Upper lobe of left lung (tissue), 6 donors: ENCODE results near the gene EXOC6B. TPM values are rescaled to one million over a fixed set of nuclear protein-coding genes. Genes with fewer than 3 reads are reported as not detected.

ENCODE experiments used
- ATAC-seq, 2 donors: fragments of 200-7000 bp; cut with Tn5 transposase; one replicate each; pipeline ENCODE4 v1.9.1; 2022; ENCODE audit warnings: mild to moderate bottlenecking in 2 of 2, moderate library complexity in 2 of 2; ENCODE audit not compliant: low FRiP score in 2 of 2
- DNase-seq, 2 donors: peaks; one replicate each; pipeline ENCODE4 v3.0.0-alpha.2; 2019 to 2020
- H3K27ac ChIP-seq, 4 donors: fragments of 200-600 bp; sonication (generic); one replicate each; pipeline ENCODE4 v1.5.1; 2016 to 2019
- H3K27me3 ChIP-seq, 4 donors: fragments of 200-600 bp; sonication (generic); one replicate each; pipeline ENCODE4 v1.5.1; 2017 to 2019
- H3K36me3 ChIP-seq, 4 donors: fragments of 200-600 bp; sonication (generic); one replicate each; pipeline ENCODE4 v1.5.1; 2016 to 2019
- H3K4me1 ChIP-seq, 4 donors: fragments of 200-600 bp; sonication (generic); one replicate each; pipeline ENCODE4 v1.5.1; 2018 to 2019
- H3K4me3 ChIP-seq, 4 donors: fragments of 200-600 bp; sonication (generic); one replicate each; pipeline ENCODE4 v1.5.1; 2017 to 2019; ENCODE audit warnings: mild to moderate bottlenecking in 2 of 4, moderate library complexity in 1 of 4
- H3K9me3 ChIP-seq, 4 donors: fragments of 200-600 bp; sonication (generic); one replicate each; pipeline ENCODE4 v1.5.1; 2018 to 2019
- CTCF ChIP-seq, 6 experiments: fragments of 450-650 bp in 4 of 6; fragments of 200-600 bp in 2 of 6; sonication (generic) in 2 of 6; IDR thresholded peaks; one replicate each; pipeline ENCODE4 v1.5.1; 2016 to 2019; ENCODE audit warnings: antibody characterized with exemption in 6 of 6
- EP300 ChIP-seq, 4 donors: sonication (generic); formaldehyde crosslinking; IDR thresholded peaks; one replicate each; pipeline ENCODE4 v1.5.1; 2017; ENCODE audit warnings: antibody characterized with exemption in 4 of 4, control low read depth in 2 of 4
- POLR2A ChIP-seq, 4 donors: fragments of 450-650 bp; IDR thresholded peaks; one replicate each; pipeline ENCODE4 v1.5.1; 2016 to 2017; ENCODE audit warnings: antibody characterized with exemption in 4 of 4, mild to moderate bottlenecking in 2 of 4
- POLR2AphosphoS5 ChIP-seq, 2 donors: sonication (generic); formaldehyde crosslinking; IDR thresholded peaks; one replicate each; pipeline ENCODE4 v1.5.1; 2017; ENCODE audit warnings: antibody characterized with exemption in 2 of 2
- WGBS, 2 donors: methylation state at CpG; one replicate each; pipeline ENCODE4 v1.1.5; 2017 to 2018; 5-methylcytosine and 5-hydroxymethylcytosine counted together
- total RNA-seq, 6 donors: library from RNA; depleted of rRNA in 4 of 6; stranded (reverse); fragments of >200 nt in 4 of 6; gene quantifications; one replicate each; pipeline versions ENCODE4 v1.1.0 to v1.2.1, GENCODE V29; 2016 to 2021
- donor health status: DM: no; HTN: no; CAD: no; lungs with moderate emphysema.
- donor health status: DM: no; HTN: yes; CAD: no; lungs with severe emphysema.

EXOC6B gene
- total RNA-seq, 6 donors from 2014 or later, result 11.0 to 56.6 (median 24.0) TPM

DNA sequence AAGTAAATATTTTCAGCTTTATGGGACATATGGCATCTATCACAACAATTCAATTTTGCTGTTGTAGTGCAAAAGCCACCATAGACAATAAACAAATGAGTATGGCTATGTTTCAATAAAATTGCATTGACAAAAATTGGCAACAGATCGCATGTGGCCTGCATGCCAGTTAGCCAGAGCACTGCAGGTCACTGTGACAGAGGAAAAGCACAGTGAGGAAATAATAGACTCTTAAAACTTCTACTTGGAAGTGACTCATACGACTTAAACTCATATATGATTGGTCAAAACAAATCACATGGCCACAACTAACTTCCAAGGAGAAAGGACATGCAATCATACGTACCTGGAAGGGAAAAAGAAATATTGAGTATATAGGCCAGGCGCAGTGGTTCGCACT, 44.4 kb downstream of the EXOC6B start:
- peaks cover 7 to 15% (median 11%) of the 10 kb centered on the region in 4 donors for H3K4me1 ChIP-seq
- no peaks in the 10 kb centered on the region for H3K9me3 ChIP-seq
- no peak for TF ChIP-seq POLR2A (IDR thresholded peaks at IDR 0.05)
- no peak for TF ChIP-seq POLR2AphosphoS5 (IDR thresholded peaks at IDR 0.05)
- no peak for TF ChIP-seq EP300 (IDR thresholded peaks at IDR 0.05)
- no peak for TF ChIP-seq CTCF (IDR thresholded peaks at IDR 0.05)
- peak overlapping the region in 1 of 4 donors; percentile 6 for H3K27ac ChIP-seq
- no peaks in the 10 kb centered on the region for H3K27me3 ChIP-seq
- DNase-seq (no peak), ATAC-seq (no peak)
- no peaks in the 10 kb centered on the region for H3K36me3 ChIP-seq
- WGBS, 2 donors, result 79 to 80% methylated on average over 5 of the region's 5 CpGs
- no peak overlapping the region for H3K4me3 ChIP-seq

DNA sequence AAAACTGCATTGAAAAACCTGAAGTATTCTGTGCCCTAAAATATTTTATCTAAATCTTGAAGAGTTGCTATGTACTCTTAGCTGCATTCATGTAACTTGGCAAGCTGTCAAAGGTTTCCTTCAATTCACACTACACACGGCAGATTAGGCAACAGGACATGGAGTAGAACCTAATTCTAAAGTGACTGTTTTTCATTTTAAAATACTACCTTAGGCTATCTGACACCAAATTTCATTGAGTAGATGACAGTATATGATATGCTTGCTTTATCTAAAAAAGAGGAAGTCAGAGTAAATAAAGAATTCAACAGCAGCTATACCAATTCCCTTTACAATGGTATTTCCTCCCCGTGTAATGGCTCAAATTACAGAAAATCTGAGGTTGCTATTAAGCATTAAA, 45.4 kb downstream of the EXOC6B start:
- ATAC-seq, result no peak
- peaks cover 7 to 15% (median 11%) of the 10 kb centered on the region in 4 donors for H3K4me1 ChIP-seq
- H3K27me3 ChIP-seq, result no peaks in the 10 kb centered on the region
- H3K4me3 ChIP-seq, result no peak overlapping the region
- TF ChIP-seq POLR2AphosphoS5 (IDR thresholded peaks at IDR 0.05) (no peak), CTCF (IDR thresholded peaks at IDR 0.05) (no peak), EP300 (IDR thresholded peaks at IDR 0.05) (no peak), POLR2A (IDR thresholded peaks at IDR 0.05) (no peak)
- no peaks in the 10 kb centered on the region for H3K36me3 ChIP-seq
- DNase-seq, result no peak
- H3K9me3 ChIP-seq, result no peaks in the 10 kb centered on the region
- peak overlapping the region in 1 of 4 donors; percentile 6 for H3K27ac ChIP-seq
- 23 to 30% methylated on average over 2 of the region's 2 CpGs for WGBS, 2 donors

DNA sequence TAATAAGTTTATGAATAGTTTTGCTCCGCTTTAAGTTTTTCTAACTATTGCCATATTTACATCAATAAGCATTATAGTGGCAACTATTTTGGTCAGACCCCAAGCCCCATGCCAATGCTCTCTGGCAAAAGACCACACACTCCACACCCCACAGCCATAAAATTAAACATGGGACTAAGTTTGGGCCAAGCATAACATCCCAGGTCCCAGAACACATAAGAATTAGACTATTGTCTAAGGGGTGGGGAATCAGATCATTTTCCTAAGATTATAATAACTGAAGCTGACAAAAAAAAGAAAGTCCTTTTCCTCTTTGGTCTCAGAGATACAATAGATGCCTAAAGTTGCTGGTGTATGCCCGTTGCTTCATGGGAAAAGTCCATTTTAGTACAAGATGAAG, 46.3 kb downstream of the EXOC6B start:
- no peak for TF ChIP-seq POLR2A (IDR thresholded peaks at IDR 0.05)
- TF ChIP-seq EP300 (IDR thresholded peaks at IDR 0.05), result no peak
- no peak overlapping the region for H3K27ac ChIP-seq
- no peaks in the 10 kb centered on the region for H3K36me3 ChIP-seq
- no peaks in the 10 kb centered on the region for H3K27me3 ChIP-seq
- peaks cover 7 to 15% (median 11%) of the 10 kb centered on the region in 4 donors for H3K4me1 ChIP-seq
- 86 to 88% methylated on average over 2 of the region's 2 CpGs for WGBS, 2 donors
- ATAC-seq (no peak), DNase-seq (no peak)
- no peak overlapping the region for H3K4me3 ChIP-seq
- H3K9me3 ChIP-seq, result no peaks in the 10 kb centered on the region

DNA sequence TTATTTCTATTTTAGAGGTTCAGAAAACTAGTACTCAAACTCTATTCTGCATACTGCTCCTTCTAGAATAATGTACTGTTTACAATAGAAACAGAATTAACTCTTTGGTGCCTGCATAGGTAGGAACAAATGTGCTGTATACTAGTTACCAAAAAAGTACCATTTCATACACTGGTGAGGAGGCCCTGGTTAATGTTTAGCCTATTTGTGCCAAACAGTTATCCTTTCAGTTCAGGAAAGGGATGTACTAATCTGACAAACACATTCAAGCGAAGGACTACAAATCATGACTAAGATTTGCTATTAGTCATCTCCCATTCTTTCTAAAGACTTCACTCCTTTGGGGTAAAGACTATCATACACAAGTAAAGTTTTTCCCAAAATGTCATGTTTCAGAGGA, 47.4 kb downstream of the EXOC6B start:
- ATAC-seq (no peak), DNase-seq (no peak)
- no peak overlapping the region for H3K27ac ChIP-seq
- WGBS, 2 donors, result 62 to 70% methylated on average over 1 of the region's 1 CpG
- H3K9me3 ChIP-seq, result no peaks in the 10 kb centered on the region
- TF ChIP-seq POLR2AphosphoS5 (IDR thresholded peaks at IDR 0.05) (no peak), EP300 (IDR thresholded peaks at IDR 0.05) (no peak), CTCF (IDR thresholded peaks at IDR 0.05) (no peak), POLR2A (IDR thresholded peaks at IDR 0.05) (no peak)
- peaks cover 7 to 15% (median 11%) of the 10 kb centered on the region in 4 donors for H3K4me1 ChIP-seq
- H3K4me3 ChIP-seq, result no peak overlapping the region
- no peaks in the 10 kb centered on the region for H3K36me3 ChIP-seq
- no peaks in the 10 kb centered on the region for H3K27me3 ChIP-seq

DNA sequence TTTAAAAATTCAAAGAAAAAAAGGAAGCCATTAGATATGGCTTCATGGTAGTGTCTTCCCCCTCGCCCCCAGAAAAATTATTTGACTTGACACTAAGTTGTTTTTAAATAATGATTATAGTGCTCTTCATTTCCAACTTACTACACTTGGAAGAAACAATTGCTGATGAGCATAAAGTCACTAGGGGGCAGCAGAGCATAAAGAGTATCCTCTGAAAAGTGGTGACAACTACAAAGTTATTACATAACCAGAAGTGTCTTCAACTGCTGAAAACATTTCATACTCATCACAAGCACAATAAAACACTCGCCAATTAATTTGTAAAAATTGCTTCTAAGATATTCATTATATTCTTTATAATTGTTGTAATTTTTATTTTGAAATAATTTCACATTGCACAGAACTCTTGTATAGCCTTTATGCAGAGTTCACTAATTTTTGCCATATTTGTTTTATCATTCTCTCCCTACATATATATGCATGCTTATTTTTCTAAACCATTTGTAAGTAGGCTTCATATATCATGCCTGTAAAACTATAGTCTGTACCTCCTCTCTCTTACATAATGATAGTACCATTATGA, 54.9 kb downstream of the EXOC6B start:
- ATAC-seq, result peak in 1 of 2 donors; percentile 83
- Histone ChIP-seq H3K4me3 (no peak overlapping the region), H3K9me3 (no peaks in the 10 kb centered on the region), H3K27me3 (no peaks in the 10 kb centered on the region), H3K4me1 (no peaks in the 10 kb centered on the region), H3K36me3 (no peaks in the 10 kb centered on the region), H3K27ac (no peak overlapping the region)
- 1 to 3% methylated on average over 2 of the region's 2 CpGs for WGBS, 2 donors
- TF ChIP-seq CTCF (IDR thresholded peaks at IDR 0.05), result peak; percentile 59 to 83 (median 78)
- TF ChIP-seq POLR2A (IDR thresholded peaks at IDR 0.05), result no peak
- no peak for TF ChIP-seq POLR2AphosphoS5 (IDR thresholded peaks at IDR 0.05)
- TF ChIP-seq EP300 (IDR thresholded peaks at IDR 0.05), result no peak
- peak in 1 of 2 donors; percentile 30 for DNase-seq
